Right lobe of liver (tissue), 6 donors: ENCODE measurements around the gene STK32A. TPM values are rescaled to one million over a fixed set of nuclear protein-coding genes. Genes with fewer than 3 reads are reported as not detected.

Experiments
- ATAC-seq, 4 donors: fragments of 200-7000 bp; cut with Tn5 transposase; one replicate each; pipeline ENCODE4 v1.9.1; 2020; ENCODE audit warnings: mild to moderate bottlenecking in 4 of 4, moderate library complexity in 4 of 4
- DNase-seq, 3 donors: peaks; one replicate each; pipeline ENCODE4 v3.0.0-alpha.2; 2020
- H3K27ac ChIP-seq, 3 donors: fragments of 200-600 bp; one replicate each; pipeline ENCODE4 v1.8.0; 2022
- H3K27me3 ChIP-seq, 2 donors: fragments of 200-600 bp; one replicate each; pipeline ENCODE4 v1.8.0; 2022
- H3K36me3 ChIP-seq, 4 donors: fragments of 200-600 bp; sonication (generic) in 1 of 4; one replicate each; pipeline versions ENCODE4 v1.5.1 to v1.8.0; 2017 to 2022; ENCODE audit warnings: control low read depth in 1 of 4
- H3K4me1 ChIP-seq, 4 donors: fragments of 200-600 bp; sonication (generic) in 1 of 4; one replicate each; pipeline versions ENCODE4 v1.5.1 to v1.8.0; 2017 to 2022; ENCODE audit warnings: control low read depth in 1 of 4
- H3K4me3 ChIP-seq, 3 donors: fragments of 200-600 bp; one replicate each; pipeline ENCODE4 v1.8.0; 2022
- H3K9me3 ChIP-seq, 4 donors: fragments of 200-600 bp; sonication (generic) in 1 of 4; one replicate each; pipeline versions ENCODE4 v1.5.1 to v1.8.0; 2017 to 2022; ENCODE audit warnings: control low read depth in 1 of 4
- CTCF ChIP-seq, 4 donors: fragments of 200-600 bp in 3 of 4; fragments of 450-650 bp in 1 of 4; IDR thresholded peaks; one replicate each; pipeline versions ENCODE4 v1.5.1 to v1.8.0; 2016 to 2022; ENCODE audit warnings: antibody characterized with exemption in 4 of 4, mild to moderate bottlenecking in 2 of 4
- POLR2A ChIP-seq: fragments of 450-650 bp; IDR thresholded peaks from one replicate; pipeline ENCODE4 v1.6.1; 2017; ENCODE audit warnings: antibody characterized with exemption, mild to moderate bottlenecking
- WGBS: methylation state at CpG from one replicate; pipeline ENCODE4 v1.1.6; 2018; ENCODE audit warnings: low coverage, low lambda C conversion rate; ENCODE audit not compliant: insufficient coverage; ENCODE audit errors: missing lambda C conversion rate; 5-methylcytosine and 5-hydroxymethylcytosine counted together
- intact Hi-C, 2 donors: fragments of 100-400 bp; cut with DNase I; formaldehyde crosslinking; loops; one replicate each; pipeline versions ENCODE4 v1.11.2 to v1.14.1; 2022
- total RNA-seq, 6 experiments: library from RNA; depleted of rRNA in 2 of 6; stranded (reverse); fragments of >200 nt in 2 of 6; fragmentation: NEBNext Ultra II Directional in 3 of 6; extraction: Animal tissue kit (Norgen Biotek cat#: 25700) in 3 of 6; gene quantifications; one replicate each; pipeline versions ENCODE4 v1.1.0 to v1.2.4, GENCODE V29; 2016 to 2023
- donor health status: DM: no; HTN: yes; CAD: no.
- donor health status: DM: no; HTN: no; CAD: no.
- donor health status: DM: no; HTN: no; CAD: no.
- donor health status: DM: no; HTN: yes; CAD: no.
- donor health status: DM: no; HTN: yes; CAD: no.

Gene STK32A
- total RNA-seq, 6 experiments from 2014 or later = 0.05 to 0.42 (median 0.15) TPM; not detected in 3

DNA sequence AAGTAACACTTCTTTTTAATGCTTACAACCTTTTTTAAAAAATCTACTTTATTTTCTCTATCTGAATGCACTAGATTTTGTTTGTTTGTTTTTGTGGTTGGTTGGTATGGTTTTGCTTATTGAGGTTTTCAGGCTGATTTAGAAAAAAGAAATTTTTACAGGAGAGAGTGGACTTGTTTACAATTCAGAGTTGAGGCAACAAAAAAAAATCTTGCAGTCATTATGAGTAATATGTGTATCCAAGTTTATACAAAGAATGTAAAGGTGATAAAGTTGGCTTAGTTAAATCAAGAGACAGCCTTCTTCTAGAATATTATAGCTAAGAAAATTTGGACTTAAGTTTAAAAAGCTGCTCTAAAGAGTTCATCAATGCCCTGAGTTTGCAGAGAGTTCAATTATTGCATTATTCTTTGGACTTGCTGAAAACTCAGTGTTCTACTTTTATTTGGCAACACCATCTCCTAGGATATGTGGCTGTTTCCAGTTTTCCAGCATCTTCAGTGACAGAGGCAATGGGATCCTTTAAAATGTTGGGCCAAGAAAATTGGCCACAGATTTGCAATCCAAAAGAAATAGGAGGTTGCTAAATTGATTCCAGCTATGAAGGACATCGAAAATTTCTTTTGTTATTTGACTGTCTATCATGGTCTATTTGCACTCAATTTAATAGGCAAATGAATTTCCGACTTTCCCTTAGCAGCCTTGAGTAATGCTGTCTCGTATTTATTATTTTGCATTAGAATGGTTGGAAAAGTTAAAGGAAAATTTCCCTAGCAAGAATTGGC is 10.7 kb downstream of the STK32A start:
- Histone ChIP-seq H3K9me3 (no peaks in the 10 kb centered on the region), H3K4me1 (no peaks in the 10 kb centered on the region), H3K4me3 (no peak overlapping the region), H3K36me3 (no peaks in the 10 kb centered on the region), H3K27me3 (no peaks in the 10 kb centered on the region), H3K27ac (no peak overlapping the region)
- intact Hi-C loops = no loop called here
- DNase-seq (no peak), ATAC-seq (no peak)
- 36% methylated on average over 3 of the region's 3 CpGs for WGBS
- TF ChIP-seq CTCF (IDR thresholded peaks at IDR 0.05) = no peak
- no peak for TF ChIP-seq POLR2A

DNA sequence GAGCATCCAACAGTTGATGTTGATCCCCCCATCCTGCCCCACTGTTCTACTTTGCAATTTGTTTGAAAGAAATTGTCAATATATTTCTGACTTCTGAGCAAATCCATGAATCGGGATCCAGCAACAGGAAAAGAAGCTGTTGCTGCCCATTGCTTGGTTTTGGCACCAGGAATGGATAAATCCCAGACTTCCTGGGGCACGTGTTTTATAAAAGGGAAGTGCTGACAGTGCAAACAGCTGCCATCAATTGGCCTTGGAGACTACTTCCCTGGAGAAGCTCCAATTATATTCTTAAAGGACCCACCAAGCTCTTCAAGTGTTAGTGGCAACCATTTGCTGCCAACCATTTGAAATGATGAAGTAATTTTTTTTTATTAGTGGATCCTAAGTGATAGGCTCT is 13.7 kb downstream of the STK32A start:
- Histone ChIP-seq H3K36me3 (no peaks in the 10 kb centered on the region), H3K4me1 (no peaks in the 10 kb centered on the region), H3K4me3 (no peak overlapping the region), H3K27me3 (no peaks in the 10 kb centered on the region), H3K9me3 (no peaks in the 10 kb centered on the region), H3K27ac (no peak overlapping the region)
- 19% methylated on average over 2 of the region's 2 CpGs for WGBS
- intact Hi-C loops = no loop called here
- TF ChIP-seq POLR2A = no peak
- no peak for TF ChIP-seq CTCF (IDR thresholded peaks at IDR 0.05)
- DNase-seq (no peak), ATAC-seq (no peak)

DNA sequence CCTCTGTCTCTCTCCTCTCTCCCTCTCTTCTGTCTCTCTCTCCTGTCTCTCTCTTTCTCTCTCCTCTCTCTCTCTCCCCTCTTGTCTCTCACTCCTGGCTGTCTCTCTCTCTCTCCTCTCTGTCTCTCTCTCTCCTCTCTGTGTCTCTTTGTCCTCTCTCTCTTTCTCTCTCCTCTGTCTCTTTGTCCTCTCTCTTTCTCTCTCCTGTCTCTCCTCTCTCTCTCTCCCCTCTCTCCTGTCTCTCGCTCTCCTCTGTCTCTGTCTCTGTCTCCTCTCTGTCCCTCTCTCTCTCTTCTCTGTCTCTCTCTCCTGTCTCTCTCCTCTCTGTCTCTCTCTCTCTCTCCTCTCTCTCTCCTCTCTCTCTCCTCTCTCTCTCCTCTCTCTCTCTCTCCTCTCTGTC is 25.0 kb downstream of the STK32A start:
- 50% methylated on average over 1 of the region's 1 CpG for WGBS
- Histone ChIP-seq H3K9me3 (no peaks in the 10 kb centered on the region), H3K36me3 (no peaks in the 10 kb centered on the region), H3K4me3 (no peak overlapping the region), H3K27ac (no peak overlapping the region), H3K27me3 (no peaks in the 10 kb centered on the region), H3K4me1 (no peaks in the 10 kb centered on the region)
- intact Hi-C loops = no loop called here
- ATAC-seq (no peak), DNase-seq (no peak)
- no peak for TF ChIP-seq CTCF (IDR thresholded peaks at IDR 0.05)
- TF ChIP-seq POLR2A = no peak

DNA sequence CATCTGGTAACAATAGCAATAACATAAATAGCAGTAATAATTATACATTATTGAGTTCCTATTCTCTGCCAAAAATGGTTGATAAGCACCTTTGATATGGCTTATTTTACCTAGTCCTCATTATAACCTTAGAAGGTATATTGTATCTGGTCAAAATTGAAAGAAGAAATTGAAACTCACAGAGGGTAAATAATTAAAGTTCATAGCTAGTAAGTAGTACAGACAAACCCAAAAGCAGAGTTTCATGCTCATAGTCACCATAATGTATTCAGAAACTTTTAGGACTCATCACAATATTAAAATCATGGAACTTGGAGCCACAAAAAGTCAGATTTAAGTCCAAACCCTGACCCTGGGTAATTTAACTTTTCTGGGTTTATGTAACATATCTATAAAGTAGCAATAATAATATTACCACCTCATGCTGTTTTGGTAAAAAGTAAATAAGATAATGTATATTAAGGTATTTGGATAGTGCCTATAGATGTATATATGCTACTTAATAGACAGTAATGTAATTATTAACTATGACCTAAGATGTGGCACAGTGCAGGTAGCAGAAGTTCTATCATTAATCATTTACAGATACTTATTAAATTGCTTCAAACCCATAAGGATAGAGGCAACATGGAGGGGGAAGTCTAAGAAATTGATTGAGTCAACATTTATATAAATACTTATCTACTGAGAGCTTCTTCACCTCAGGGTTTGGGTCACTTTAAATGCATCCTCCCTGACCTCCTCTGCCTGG is 32.4 kb downstream of the STK32A start:
- Histone ChIP-seq H3K9me3 (no peaks in the 10 kb centered on the region), H3K27ac (no peak overlapping the region), H3K36me3 (no peaks in the 10 kb centered on the region), H3K4me1 (no peaks in the 10 kb centered on the region), H3K27me3 (no peaks in the 10 kb centered on the region), H3K4me3 (no peak overlapping the region)
- intact Hi-C loops = no loop called here
- DNase-seq = no peak
- TF ChIP-seq POLR2A (no peak), CTCF (IDR thresholded peaks at IDR 0.05) (no peak)
- no peak for ATAC-seq
